CD4-positive, alpha-beta T cell treated with Interleukin-15 for 4 hours (primary cell): ENCODE results near the gene GJC1.
"Not testable (repeated sequence)": the region's sequence is repeated elsewhere in the genome, so short reads cannot be mapped to it uniquely, and the experiment has no call there.

ENCODE experiments used
- DNase-seq: peaks from one replicate; pipeline ENCODE4 v3.0.0-alpha.2; 2020; ENCODE audit warnings: low spot score

GJC1 gene

GRCh38 chr17:44844390-44844830 lies 14.3 kb upstream of the GJC1 start:
- DNase-seq, result no peak

GRCh38 chr17:44842748-44843147 lies 12.7 kb upstream of the GJC1 start:
- no peak for DNase-seq

GRCh38 chr17:44840936-44841335 lies 10.8 kb upstream of the GJC1 start:
- no peak for DNase-seq

DNA sequence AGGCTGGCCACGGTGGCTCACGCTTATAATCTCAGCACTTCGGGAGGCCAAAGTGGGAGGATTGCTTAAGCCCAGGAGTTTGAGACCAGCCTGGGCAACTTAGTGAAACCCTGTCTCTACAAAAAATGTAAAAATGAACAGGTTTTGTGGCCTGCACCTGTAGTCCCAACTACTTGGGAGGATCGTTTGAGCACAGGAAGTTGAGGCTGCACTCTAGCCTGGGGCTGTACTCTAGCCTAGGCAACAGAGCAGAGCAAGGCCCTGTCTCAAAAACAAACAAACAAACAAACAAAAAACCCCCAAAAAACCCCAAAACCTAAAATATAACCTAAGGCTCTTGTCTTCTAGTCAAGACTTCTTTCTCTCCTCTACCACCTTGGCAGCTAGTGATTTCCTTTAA lies 10.2 kb upstream of the GJC1 start:
- DNase-seq, result no peak

GRCh38 chr17:44837196-44837595 lies 7.1 kb upstream of the GJC1 start:
- DNase-seq, result no peak

DNA sequence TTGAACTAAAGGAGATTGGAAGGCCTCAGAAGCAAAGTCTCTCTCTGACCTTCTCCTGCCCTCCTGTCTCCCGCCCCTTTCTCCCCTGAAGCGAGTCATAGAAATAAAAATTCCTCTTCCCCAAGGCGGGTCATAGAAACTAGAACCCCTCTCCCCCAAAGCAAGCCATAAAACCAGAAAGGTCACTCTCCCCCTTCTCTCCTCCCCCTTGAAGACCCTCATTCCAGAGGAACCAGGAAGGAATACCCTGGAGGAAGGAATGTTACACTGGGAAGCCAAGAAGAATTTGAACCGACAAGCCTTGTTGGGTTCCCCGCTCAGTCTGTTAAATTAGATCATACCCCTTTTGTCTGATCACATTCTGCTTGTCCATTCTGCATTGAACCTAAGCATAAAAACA lies 2.7 kb upstream of the GJC1 start:
- no peak for DNase-seq

DNA sequence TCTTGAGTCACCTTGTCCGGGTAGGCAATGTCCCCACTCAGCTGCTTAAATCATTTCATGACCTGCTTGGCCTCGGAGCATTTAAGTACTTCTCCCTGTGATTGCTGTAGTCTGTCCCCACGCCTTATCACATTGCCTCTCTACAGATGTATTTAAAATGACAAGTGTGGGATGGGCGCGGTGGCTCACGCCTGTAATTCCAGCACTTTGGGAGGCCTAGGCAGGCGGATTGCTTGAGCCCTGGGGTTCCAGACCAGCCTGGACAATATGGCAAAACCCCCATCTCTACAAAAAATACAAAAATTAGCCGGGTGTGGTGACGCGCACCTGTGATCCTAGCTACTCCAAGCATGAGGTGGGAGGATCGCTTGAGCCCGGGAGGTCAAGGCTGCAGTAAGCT lies 1.3 kb upstream of the GJC1 start:
- DNase-seq, result no peak

DNA sequence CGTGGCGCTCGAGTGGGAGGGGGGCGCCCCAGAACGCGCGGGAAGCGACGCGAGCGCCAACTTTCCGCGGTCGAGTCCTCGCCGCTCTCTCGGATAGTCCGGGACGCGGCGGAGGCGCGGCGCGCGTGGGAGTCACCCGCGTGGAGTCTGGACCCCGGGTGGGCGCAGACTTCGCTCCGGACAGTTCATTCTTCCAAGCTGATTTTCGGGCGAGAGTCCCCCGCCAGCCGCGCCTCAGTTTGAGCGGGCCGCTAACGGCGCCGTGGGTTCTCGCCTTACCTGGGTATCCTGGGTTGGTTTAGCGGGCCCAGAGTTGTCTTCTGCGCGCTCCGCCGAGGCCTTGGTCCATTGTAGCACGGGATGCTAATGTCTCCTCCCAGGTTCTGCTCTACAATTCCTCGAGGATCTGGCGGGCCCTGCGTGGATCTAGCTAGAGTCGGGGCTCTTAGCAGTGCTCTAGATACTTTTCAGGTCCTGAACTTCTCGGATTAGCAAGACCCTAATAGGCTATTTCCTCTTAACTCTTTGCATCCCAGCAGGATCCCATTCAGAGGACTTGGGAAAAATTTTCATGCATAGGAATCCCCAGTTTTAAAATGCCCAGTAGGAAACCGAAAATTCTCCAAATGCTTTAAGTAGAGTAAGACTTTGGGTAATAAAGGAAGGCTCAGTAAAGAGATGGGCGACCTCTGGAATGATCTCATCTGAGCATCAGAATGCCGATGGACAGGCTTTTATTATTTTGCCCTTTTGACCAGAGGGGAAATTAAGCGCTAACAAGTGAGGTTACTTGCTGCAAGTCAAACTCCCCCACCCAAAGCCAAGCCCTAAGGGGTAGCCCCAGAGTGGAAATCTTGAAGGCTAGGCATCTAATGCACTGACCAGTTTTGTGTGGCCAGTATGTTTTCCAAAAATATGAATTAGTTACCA lies 537 bp upstream of the GJC1 start:
- DNase-seq, result no peak

DNA sequence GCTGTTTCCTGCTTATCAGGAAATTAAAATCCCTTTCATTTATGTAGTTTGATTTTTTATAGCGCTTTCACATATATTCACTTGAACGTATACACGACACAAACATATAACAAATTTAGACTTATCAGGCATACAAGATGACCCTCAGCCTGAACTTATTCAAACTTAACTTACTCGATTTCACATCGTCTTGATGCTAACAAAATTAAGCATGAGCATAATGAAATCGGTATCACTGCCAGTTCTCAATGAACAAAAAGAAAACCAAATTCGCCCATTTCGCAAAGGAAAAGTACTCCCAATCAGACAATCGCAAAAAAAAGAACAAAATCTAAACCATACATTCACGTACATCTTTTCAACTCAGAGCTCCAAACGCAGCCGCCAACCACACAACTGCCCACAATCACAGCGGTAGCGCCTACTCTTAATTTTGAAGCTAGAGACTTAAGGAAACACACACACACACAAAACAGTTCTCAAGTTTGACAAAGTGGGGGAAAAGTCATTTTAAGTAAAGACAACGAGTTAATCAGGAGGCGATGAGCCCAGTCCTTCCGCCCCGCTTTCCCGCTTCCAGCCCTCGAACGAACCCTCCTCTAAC lies 1.1 kb downstream of the GJC1 start:
- DNase-seq, result peak; percentile 2

DNA sequence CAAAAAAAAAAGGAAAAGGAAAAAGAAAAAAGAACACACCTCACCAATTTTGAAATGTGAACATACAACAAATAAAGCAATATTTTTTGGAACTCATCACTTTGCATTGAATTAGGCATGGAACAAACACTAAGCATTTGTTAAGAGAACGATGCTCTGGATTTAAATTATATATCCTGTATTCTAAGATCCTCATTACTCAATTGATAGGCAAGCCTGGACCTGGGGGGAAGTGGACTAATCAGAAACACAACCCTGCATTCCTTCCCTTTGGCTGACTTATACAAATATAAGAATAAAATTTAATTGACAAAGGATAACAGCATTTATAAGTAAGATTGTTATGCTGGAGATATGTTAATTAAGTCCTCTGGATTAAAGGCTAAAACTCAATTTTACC lies 2.2 kb downstream of the GJC1 start:
- DNase-seq, result no peak

DNA sequence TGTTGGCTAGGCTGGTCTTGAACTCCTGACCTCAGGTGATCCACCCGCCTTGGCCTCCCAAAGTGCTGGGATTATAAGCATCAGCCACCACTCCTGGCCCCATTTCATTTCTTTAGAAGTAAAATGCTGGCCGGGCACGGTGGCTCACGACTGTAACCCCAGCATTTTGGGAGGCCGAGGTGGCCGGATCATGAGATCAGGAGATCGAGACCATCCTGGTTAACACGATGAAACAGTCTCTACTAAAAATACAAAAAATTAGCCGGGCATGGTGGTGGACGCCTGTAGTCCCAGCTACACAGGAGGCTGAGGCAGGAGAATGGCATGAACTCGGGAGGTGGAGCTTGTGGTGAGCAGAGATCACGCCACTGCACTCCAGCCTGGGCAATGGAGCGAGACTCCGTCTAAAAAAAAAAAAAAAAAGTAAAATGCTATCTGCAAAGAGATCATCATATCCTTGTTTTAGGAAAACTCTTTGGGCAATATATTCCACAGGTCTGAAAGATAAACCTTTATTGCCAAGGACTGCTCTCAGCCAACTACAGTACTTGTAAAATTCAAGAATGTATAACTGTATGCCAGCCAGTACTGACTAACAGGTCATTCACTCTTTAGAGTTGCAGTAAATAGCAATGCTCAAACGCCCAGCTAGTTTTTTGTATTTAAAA lies 3.8 kb downstream of the GJC1 start:
- DNase-seq, result no peak

DNA sequence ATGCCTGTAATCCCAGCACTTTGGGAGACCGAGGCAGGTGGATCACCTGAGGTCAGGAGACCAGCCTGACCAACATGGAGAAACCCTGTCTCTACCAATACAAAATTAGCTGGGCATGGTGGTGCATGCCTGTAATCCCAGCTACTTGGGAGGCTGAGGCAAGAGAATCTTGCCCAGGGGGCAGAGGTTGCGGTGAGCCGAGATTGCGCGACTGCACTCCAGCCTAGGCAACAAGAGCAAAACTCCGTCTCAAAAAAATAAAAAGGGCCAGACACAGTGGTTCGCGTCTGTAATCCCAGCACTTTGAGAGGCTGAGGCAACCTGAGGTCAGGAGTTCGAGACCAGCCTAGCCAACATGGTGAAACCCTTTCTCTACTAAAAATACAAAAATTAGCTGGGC lies 4.9 kb downstream of the GJC1 start:
- DNase-seq, result not testable (repeated sequence)

- DNase-seq, result no peak
Measured at GRCh38 chr17:44820631-44821212, 9.4 kb downstream of the GJC1 start.

DNA sequence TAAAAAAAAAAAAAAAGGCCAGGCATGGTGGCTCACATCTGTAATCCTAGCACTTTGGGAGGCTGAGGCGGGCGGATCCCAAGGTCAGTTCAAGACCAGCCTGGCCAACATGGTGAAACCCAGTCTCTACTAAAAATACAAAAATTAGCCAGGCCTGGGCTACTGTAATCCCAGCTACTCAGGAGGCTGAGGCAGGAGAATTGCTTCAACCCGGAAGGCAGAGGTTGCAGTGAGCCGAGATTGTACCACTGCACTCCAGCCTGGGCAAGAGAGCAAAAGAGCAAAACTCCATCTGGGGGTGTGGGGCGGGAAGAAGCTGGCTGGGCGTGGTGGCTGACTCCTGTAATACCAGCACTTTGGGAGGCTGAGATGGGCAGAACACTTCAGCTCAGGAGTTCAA lies 11.6 kb downstream of the GJC1 start:
- DNase-seq, result not testable (repeated sequence)

DNA sequence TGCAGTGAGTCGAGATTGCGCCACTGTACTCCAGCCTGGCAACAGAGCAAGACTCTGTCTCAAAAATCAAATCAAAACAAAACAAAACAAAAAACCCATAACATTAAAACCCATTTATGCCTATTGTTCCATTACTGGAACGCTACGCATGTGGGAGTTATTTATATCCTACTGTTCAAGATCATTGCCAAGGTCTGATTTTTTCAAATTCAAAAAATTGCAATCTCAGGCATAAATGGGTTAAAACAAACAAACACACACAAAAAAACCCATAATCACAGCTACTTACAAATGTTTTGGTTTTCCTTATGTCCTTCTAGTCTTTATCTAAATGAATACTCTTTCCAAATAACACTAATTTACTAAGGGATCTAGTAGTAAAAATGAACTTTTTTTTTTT lies 17.8 kb downstream of the GJC1 start:
- no peak for DNase-seq

DNA sequence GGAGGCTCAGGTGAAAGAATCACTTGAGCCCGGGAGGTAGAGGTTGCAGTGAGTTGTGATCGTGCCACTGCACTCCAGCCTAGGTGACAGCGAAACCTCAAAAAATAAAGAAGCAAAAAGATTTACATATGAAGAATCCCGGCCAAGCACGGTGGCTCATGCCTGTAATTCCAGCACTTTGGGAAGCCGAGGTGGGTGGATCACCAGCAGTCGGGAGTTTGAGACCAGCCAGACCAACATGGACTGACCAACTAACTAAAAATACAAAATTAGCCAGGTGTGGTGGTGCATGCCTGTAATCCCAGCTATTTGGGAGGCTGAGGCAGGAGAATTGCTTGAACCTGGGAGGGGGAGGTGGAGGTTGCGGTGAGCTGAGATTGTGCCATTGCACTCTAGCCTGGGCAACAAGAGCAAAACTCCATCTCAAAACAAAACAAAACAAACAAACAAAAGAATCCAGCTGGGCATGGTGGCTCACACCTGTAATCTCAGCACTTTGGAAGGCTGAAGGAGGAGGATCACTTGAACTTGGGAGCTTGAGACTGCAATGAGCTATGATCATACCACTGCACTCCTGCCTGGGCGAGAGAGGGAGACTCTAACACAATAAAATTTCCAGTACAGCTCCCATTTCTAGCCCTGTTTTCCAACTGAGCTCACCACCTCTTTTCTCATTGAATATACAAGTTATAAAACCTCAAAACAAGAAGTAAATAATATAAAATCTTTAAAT lies 21.3 kb downstream of the GJC1 start:
- DNase-seq, result not testable (repeated sequence)

DNA sequence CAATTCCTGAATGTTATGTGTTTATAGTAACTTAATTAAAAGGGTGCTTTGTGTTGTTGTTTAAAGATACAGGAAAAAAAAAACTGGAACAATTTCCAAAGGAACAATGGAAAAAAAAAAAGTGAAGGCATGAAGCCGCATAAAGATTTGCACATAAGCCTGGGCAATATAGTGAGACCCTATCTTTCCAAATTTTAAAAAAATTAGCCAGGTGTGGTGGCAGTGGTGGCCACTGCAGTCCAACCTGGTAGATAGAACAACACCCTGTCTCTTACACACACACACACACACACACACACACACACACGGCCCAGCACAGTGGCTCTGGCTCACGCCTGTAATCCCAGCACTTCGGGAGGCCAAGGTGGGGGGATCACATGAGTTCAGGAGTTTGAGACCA lies 21.9 kb downstream of the GJC1 start:
- DNase-seq, result no peak

- DNase-seq, result no peak
Measured at GRCh38 chr17:44807817-44808155, 22.3 kb downstream of the GJC1 start.

DNA sequence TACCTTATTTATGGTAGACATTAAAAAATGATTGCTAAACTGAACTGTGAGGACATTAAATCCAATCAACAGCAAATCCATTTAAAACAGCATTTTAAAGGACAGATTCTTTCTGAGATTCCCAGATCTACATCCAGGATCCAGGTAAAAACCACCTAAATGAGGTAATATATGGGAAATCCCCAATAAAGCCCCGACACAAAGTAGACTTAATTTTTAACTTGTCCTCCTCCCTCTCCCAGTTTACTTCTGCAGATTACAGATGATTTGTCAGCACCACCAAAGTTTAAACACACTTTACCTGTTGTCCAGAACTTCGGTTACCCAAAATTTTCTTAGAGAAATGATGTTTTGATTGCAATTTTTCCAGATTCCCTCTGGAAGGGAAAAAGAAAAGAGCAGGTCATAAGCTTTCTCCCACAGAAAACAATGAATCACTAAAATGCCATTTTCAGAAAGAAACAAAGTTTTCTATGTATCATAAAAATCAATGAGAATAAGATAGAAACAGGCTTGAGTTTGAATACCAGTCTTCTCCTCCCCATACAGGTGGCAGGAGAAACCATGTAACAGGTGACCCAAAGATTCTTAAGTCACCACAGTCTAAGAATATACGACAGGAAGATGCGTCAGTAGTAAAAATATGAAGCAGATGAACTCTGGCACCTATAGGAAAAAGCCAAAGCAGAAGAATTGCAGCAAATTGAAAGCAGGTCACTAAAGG lies 22.8 kb downstream of the GJC1 start:
- DNase-seq, result no peak

- DNase-seq, result no peak
Measured at GRCh38 chr17:44804302-44805089, 25.6 kb downstream of the GJC1 start.

- no peak for DNase-seq
Measured at GRCh38 chr17:44801880-44802279, 28.2 kb downstream of the GJC1 start.
